Prostate gland (tissue), 2 donors: ENCODE data around the gene NPHP3. TPM values are rescaled to one million over a fixed set of nuclear protein-coding genes. Genes with fewer than 3 reads are reported as not detected.

Source experiments
- DNase-seq: peaks from one replicate; pipeline ENCODE4 v3.0.0-alpha.2; 2019; ENCODE audit warnings: low spot score
- H3K27ac ChIP-seq, 2 donors: fragments of 200-600 bp; sonication (generic); 2 replicates each; pipeline ENCODE4 v1.5.1; 2017 to 2019
- H3K27me3 ChIP-seq: fragments of 200-600 bp; sonication (generic); replicated peaks from 2 replicates; pipeline ENCODE4 v1.5.1; 2019; ENCODE audit not compliant: insufficient read depth
- H3K36me3 ChIP-seq, 2 donors: fragments of 200-600 bp; sonication (generic); 1 replicate in 1 of 2; 2 replicates in 1 of 2; pipeline versions ENCODE4 v1.5.1 to v1.8.1; 2017 to 2019
- H3K4me1 ChIP-seq: fragments of 200-600 bp; sonication (generic); replicated peaks from 2 replicates; pipeline ENCODE4 v1.5.1; 2019
- H3K4me3 ChIP-seq, 2 donors: fragments of 200-600 bp; sonication (generic); 2 replicates each; pipeline ENCODE4 v1.5.1; 2017 to 2019
- H3K9me3 ChIP-seq: fragments of 200-600 bp; sonication (generic); 2 replicates; pipeline ENCODE4 v1.5.1; 2017
- POLR2A ChIP-seq: fragments of 450-650 bp; IDR thresholded peaks from one replicate; pipeline ENCODE4 v1.6.1; 2016; ENCODE audit warnings: antibody characterized with exemption, mild to moderate bottlenecking
- POLR2AphosphoS5 ChIP-seq: sonication (generic); formaldehyde crosslinking; IDR thresholded peaks from one replicate; pipeline ENCODE4 v1.6.1; 2017; ENCODE audit warnings: antibody characterized with exemption
- whole genome bisulfite sequencing: methylation state at CpG from one replicate; pipeline ENCODE4 v1.1.5; 2018; 5-methylcytosine and 5-hydroxymethylcytosine counted together
- intact Hi-C: fragments of 100-400 bp; cut with DNase I; formaldehyde crosslinking; loops from one replicate; pipeline ENCODE4 v1.14.2; 2022
- total RNA-seq, 2 donors: library from RNA; depleted of rRNA; stranded (reverse); fragments of >200 nt; gene quantifications; one replicate each; pipeline ENCODE4 v1.1.0, GENCODE V29; 2016
- TF ChIP-seq, protein P1 (sequence below), 4 experiments: fragments of 200-600 bp in 2 of 4; fragments of 450-650 bp in 2 of 4; sonication (generic) in 2 of 4; IDR thresholded peaks; 1 replicate in 3 of 4; 2 replicates in 1 of 4; pipeline ENCODE4 v1.5.1; 2016 to 2019; ENCODE audit warnings: antibody characterized with exemption in 4 of 4, mild to moderate bottlenecking in 2 of 4, moderate library complexity in 2 of 4

NPHP3 gene
- total RNA-seq, 2 donors from 2014 or later, result 15.1 to 41.1 TPM

DNA sequence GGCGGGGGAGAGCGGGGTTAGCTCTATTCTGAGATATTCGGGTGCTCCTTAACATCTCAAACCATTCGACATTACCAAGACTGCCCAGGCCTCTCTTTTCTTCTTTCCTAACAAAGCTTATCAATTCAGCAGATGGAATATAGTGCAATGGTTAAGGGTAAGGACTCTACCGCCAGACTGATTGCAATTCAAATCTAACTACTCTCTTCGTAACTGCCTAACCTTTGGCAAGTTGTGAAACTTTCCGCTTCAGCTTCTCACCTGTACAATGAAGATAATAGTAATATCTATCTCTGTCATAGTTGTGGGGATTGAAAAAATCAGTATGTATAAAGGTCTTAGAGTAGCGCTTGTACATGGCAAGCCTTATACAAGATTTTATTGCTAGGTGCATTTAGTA, 61.1 kb downstream of the NPHP3 start:
- peak overlapping the region; percentile 75 to 77 for H3K4me3 ChIP-seq
- no peaks in the 10 kb centered on the region for H3K27me3 ChIP-seq
- no peaks in the 10 kb centered on the region for H3K36me3 ChIP-seq
- no peak for TF ChIP-seq POLR2A
- TF ChIP-seq POLR2AphosphoS5, result no peak
- TF ChIP-seq, protein P1, sequence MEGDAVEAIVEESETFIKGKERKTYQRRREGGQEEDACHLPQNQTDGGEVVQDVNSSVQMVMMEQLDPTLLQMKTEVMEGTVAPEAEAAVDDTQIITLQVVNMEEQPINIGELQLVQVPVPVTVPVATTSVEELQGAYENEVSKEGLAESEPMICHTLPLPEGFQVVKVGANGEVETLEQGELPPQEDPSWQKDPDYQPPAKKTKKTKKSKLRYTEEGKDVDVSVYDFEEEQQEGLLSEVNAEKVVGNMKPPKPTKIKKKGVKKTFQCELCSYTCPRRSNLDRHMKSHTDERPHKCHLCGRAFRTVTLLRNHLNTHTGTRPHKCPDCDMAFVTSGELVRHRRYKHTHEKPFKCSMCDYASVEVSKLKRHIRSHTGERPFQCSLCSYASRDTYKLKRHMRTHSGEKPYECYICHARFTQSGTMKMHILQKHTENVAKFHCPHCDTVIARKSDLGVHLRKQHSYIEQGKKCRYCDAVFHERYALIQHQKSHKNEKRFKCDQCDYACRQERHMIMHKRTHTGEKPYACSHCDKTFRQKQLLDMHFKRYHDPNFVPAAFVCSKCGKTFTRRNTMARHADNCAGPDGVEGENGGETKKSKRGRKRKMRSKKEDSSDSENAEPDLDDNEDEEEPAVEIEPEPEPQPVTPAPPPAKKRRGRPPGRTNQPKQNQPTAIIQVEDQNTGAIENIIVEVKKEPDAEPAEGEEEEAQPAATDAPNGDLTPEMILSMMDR (IDR thresholded peaks at IDR 0.05), result no peak
- WGBS, result 9% methylated on average over 8 of the region's 8 CpGs
- intact Hi-C loops, result no loop called here
- no peaks in the 10 kb centered on the region for H3K4me1 ChIP-seq
- DNase-seq, result no peak
- H3K9me3 ChIP-seq, result no peaks in the 10 kb centered on the region
- peak overlapping the region; percentile 89 to 91 for H3K27ac ChIP-seq

- no peaks in the 10 kb centered on the region for H3K4me1 ChIP-seq
- no peaks in the 10 kb centered on the region for H3K36me3 ChIP-seq
- no peak for DNase-seq
- H3K4me3 ChIP-seq, result peak overlapping the region; percentile 75 to 77
- peak overlapping the region; percentile 89 to 91 for H3K27ac ChIP-seq
- no peaks in the 10 kb centered on the region for H3K27me3 ChIP-seq
- intact Hi-C loops, result no loop called here
- no peaks in the 10 kb centered on the region for H3K9me3 ChIP-seq
- TF ChIP-seq, protein P1 (IDR thresholded peaks at IDR 0.05), result no peak
- no peak for TF ChIP-seq POLR2AphosphoS5
- no peak for TF ChIP-seq POLR2A
- 3% methylated on average over 5 of the region's 5 CpGs for WGBS
Observed at GRCh38 chr3:132660811-132661070, 61.5 kb downstream of the NPHP3 start.

DNA sequence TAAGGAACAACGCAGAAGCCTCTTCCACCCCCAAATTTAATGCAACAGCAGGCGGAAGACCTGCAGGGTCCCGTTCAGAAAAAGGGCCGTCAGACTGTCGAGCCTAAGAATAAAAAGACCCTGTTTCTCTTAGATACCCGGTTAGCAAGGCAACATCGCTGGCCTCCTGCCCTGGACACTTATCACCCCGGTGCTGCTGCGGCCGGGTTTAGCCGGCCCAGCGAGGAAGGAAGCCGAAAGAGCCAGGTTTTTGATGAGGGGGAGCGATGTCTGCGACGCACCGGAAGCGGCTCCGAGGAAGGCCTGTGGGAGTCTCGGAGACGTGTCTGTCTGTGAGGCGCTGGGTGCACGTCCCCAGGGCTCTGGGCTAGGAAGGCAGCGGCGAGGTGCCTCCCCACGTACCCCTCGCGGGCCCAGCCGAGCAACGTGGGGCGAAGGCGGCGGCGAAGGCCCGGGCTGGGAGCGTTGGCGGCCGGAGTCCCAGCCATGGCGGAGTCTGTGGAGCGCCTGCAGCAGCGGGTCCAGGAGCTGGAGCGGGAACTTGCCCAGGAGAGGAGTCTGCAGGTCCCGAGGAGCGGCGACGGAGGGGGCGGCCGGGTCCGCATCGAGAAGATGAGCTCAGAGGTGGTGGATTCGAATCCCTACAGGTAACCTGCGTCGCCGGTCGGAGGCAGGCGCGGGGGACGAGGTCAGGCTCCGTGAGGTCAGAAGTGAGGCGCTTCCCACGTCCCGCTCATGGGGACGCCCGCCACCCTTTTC, 62.0 kb downstream of the NPHP3 start, which contains the start of gene UBA5:
Gene UBA5, plus strand, starts transcription at position 278 of the 759 bp plus-strand sequence. Its CDS starts 209 bp downstream, at position 487.
- Histone ChIP-seq H3K36me3 (no peaks in the 10 kb centered on the region), H3K9me3 (no peaks in the 10 kb centered on the region), H3K27ac (peak within 1 kb of the TSS; percentile 89 to 91), H3K4me1 (peaks cover 2% of the 10 kb centered on the region), H3K4me3 (peak within 1 kb of the TSS; percentile 75 to 77), H3K27me3 (no peaks in the 10 kb centered on the region)
- no peak for TF ChIP-seq POLR2A
- no peak for TF ChIP-seq POLR2AphosphoS5
- TF ChIP-seq, protein P1 (IDR thresholded peaks at IDR 0.05), result peak in 1 of 4 experiments; percentile 5
- DNase-seq, result peak; percentile 49
- intact Hi-C loops, result no loop called here
- WGBS, result under 1% methylated on average over 58 of the region's 64 CpGs

- H3K4me3 ChIP-seq, result peak within 1 kb of the TSS; percentile 75 to 77
- 0% methylated on average over 28 of the region's 34 CpGs for WGBS
- DNase-seq, result peak; percentile 69
- no peaks in the 10 kb centered on the region for H3K36me3 ChIP-seq
- no peaks in the 10 kb centered on the region for H3K9me3 ChIP-seq
- TF ChIP-seq, protein P1 (IDR thresholded peaks at IDR 0.05), result peak; percentile 21 to 67 (median 48)
- peak; percentile 51 for TF ChIP-seq POLR2A
- no peak for TF ChIP-seq POLR2AphosphoS5
- peaks cover 7% of the 10 kb centered on the region for H3K4me1 ChIP-seq
- H3K27ac ChIP-seq, result peak within 1 kb of the TSS; percentile 89 to 91
- no peaks in the 10 kb centered on the region for H3K27me3 ChIP-seq
- intact Hi-C loops, result no loop called here
Observed at GRCh38 chr3:132659365-132660051, 62.7 kb downstream of the NPHP3 start, which contains the start of gene ACAD11. ACAD11 (minus strand) TSS chr3:132659809; CDS start chr3:132659751, 58 bp downstream.
